Gastroesophageal sphincter (tissue), 3 donors: ENCODE results near the gene QDPR.

Experiments
- CTCF ChIP-seq, 4 experiments: fragments of 200-600 bp in 2 of 4; fragments of 450-650 bp in 2 of 4; sonication (generic) in 1 of 4; IDR thresholded peaks; one replicate each; pipeline ENCODE4 v1.5.1; 2017 to 2019; ENCODE audit warnings: antibody characterized with exemption in 4 of 4, mild to moderate bottlenecking in 2 of 4, moderate library complexity in 2 of 4
- EP300 ChIP-seq: sonication (generic); formaldehyde crosslinking; IDR thresholded peaks from one replicate; pipeline ENCODE4 v1.6.1; 2017; ENCODE audit warnings: antibody characterized with exemption, mild to moderate bottlenecking
- POLR2A ChIP-seq, 2 donors: fragments of 450-650 bp; IDR thresholded peaks; one replicate each; pipeline ENCODE4 v1.6.1; 2017; ENCODE audit warnings: antibody characterized with exemption in 2 of 2, mild to moderate bottlenecking in 2 of 2, moderate library complexity in 1 of 2
- POLR2AphosphoS5 ChIP-seq: sonication (generic); formaldehyde crosslinking; IDR thresholded peaks from one replicate; pipeline ENCODE4 v1.6.1; 2017; ENCODE audit warnings: antibody characterized with exemption

- no peak for TF ChIP-seq POLR2AphosphoS5
- TF ChIP-seq CTCF (IDR thresholded peaks at IDR 0.05), result no peak
- TF ChIP-seq POLR2A (IDR thresholded peaks at IDR 0.05), result no peak
- TF ChIP-seq EP300, result no peak
Observed at GRCh38 chr4:17535242-17535641, 23.4 kb upstream of the QDPR start.
